HepG2 (cell line): ENCODE measurements around the gene RABGAP1. TPM values are rescaled to one million over a fixed set of nuclear protein-coding genes. Genes with fewer than 3 reads are reported as not detected.
A peak's percentile ranks its signal among the peaks of the same experiment; 100 is the strongest.

ENCODE experiments used
- CC2D1A ChIP-seq: sonication (generic); formaldehyde crosslinking; IDR thresholded peaks from 2 replicates; pipeline ENCODE4 v1.8.1; 2023; ENCODE audit warnings: mild to moderate bottlenecking, missing genetic modification reagents
- HIVEP1 ChIP-seq: sonication (generic); formaldehyde crosslinking; IDR thresholded peaks from 2 replicates; pipeline ENCODE4 v1.4.0; 2020; ENCODE audit warnings: mild to moderate bottlenecking, missing genetic modification reagents
- JUN ChIP-seq: sonication (generic); formaldehyde crosslinking; IDR thresholded peaks from 2 replicates; pipeline ENCODE4 v1.4.0; 2020; ENCODE audit warnings: mild to moderate bottlenecking, missing genetic modification reagents
- MAFF ChIP-seq: IDR thresholded peaks from 2 replicates; pipeline ENCODE4 v1.6.1; 2011; ENCODE audit warnings: low read depth, low read length, improper control_type of control experiment
- MEIS1 ChIP-seq: sonication (generic); formaldehyde crosslinking; IDR thresholded peaks from 2 replicates; pipeline ENCODE4 v1.9.0; 2021; ENCODE audit warnings: mild to moderate bottlenecking, missing genetic modification reagents, moderate library complexity, borderline replicate concordance
- RFXAP ChIP-seq: sonication (generic); formaldehyde crosslinking; IDR thresholded peaks from 2 replicates; pipeline ENCODE4 v1.4.0; 2020; ENCODE audit warnings: missing genetic modification reagents, borderline replicate concordance
- RNF2 ChIP-seq: fragments of 450-650 bp; conservative IDR thresholded peaks from 2 replicates; pipeline ENCODE4 v1.6.1; 2016; ENCODE audit warnings: low read depth
- TBL1XR1 ChIP-seq: fragments of 150-350 bp; IDR thresholded peaks from 2 replicates; pipeline ENCODE4 v1.6.1; 2014; ENCODE audit warnings: borderline replicate concordance, low read length; ENCODE audit not compliant: partially characterized antibody
- TCF7L2 ChIP-seq: IDR thresholded peaks from 2 replicates; pipeline ENCODE4 v1.6.1; 2011; ENCODE audit warnings: mild to moderate bottlenecking, low read depth, low read length, moderate library complexity
- ZNF160 ChIP-seq: sonication (generic); formaldehyde crosslinking; IDR thresholded peaks from 2 replicates; pipeline ENCODE4 v1.8.0; 2022; ENCODE audit warnings: mild to moderate bottlenecking, inconsistent platforms, missing genetic modification reagents
- ZNF333 ChIP-seq: sonication (generic); formaldehyde crosslinking; IDR thresholded peaks from 2 replicates; pipeline ENCODE4 v1.4.0; 2020; ENCODE audit warnings: mild to moderate bottlenecking, missing genetic modification reagents, borderline replicate concordance
- ZNF337 ChIP-seq: sonication (generic); formaldehyde crosslinking; IDR thresholded peaks from 2 replicates; pipeline ENCODE4 v1.5.1; 2020; ENCODE audit warnings: missing genetic modification reagents, low read depth, mild to moderate bottlenecking, borderline replicate concordance
- ZNF382 ChIP-seq: sonication (generic); formaldehyde crosslinking; IDR thresholded peaks from 2 replicates; pipeline ENCODE4 v1.5.0; 2020; ENCODE audit warnings: missing genetic modification reagents, mild to moderate bottlenecking, borderline replicate concordance
- ZNF441 ChIP-seq: sonication (generic); formaldehyde crosslinking; IDR thresholded peaks from 2 replicates; pipeline ENCODE4 v1.7.0; 2021; ENCODE audit warnings: missing genetic modification reagents, borderline replicate concordance
- ZNF747 ChIP-seq: sonication (generic); formaldehyde crosslinking; IDR thresholded peaks from 2 replicates; pipeline ENCODE4 v1.8.1; 2023; ENCODE audit warnings: missing genetic modification reagents, mild to moderate bottlenecking, borderline replicate concordance
- ZNF781 ChIP-seq: sonication (generic); formaldehyde crosslinking; IDR thresholded peaks from 2 replicates; pipeline ENCODE4 v1.5.1; 2020; ENCODE audit warnings: borderline replicate concordance, mild to moderate bottlenecking, missing genetic modification reagents; ENCODE audit errors: not compliant biosample characterization
- polyA plus RNA-seq, 8 experiments: library from polyadenylated mRNA; depleted of rRNA in 3 of 8; stranded (reverse) in 7 of 8; unstranded in 1 of 8; fragments of >200 nt; fragmentation: Illumina TruSeq in 4 of 8; extraction: Trizol in 4 of 8; gene quantifications; 2 replicates each; pipeline versions ENCODE4 v1.2.1 to v1.2.3, GENCODE V29; 2011 to 2016; ENCODE audit warnings: low read depth in 4 of 8, missing spikeins in 1 of 8, mixed read lengths in 1 of 8; ENCODE audit not compliant: insufficient read depth in 1 of 8
- total RNA-seq, 5 experiments: library from RNA; depleted of rRNA; stranded (reverse); fragments of >200 nt; fragmentation: Illumina TruSeq; extraction: Trizol; gene quantifications; 2 replicates each; pipeline ENCODE4 v1.2.3, GENCODE V29; 2016; ENCODE audit warnings: low read depth in 1 of 5
- TF ChIP-seq, protein P1 (sequence below): sonication (generic); formaldehyde crosslinking; IDR thresholded peaks from 2 replicates; pipeline ENCODE4 v1.4.0; 2020; ENCODE audit warnings: missing genetic modification reagents, borderline replicate concordance
- TF ChIP-seq, protein P2 (sequence below): sonication (generic); formaldehyde crosslinking; IDR thresholded peaks from 2 replicates; pipeline ENCODE4 v1.5.0; 2020; ENCODE audit warnings: missing genetic modification reagents
- TF ChIP-seq, protein P3 (sequence below): sonication (generic); formaldehyde crosslinking; IDR thresholded peaks from 2 replicates; pipeline ENCODE4 v1.4.0; 2020; ENCODE audit warnings: mild to moderate bottlenecking, missing genetic modification reagents
- TF ChIP-seq, protein P4 (sequence below), 2 experiments: sonication (generic) in 1 of 2; formaldehyde crosslinking in 1 of 2; IDR thresholded peaks; 2 replicates each; pipeline versions ENCODE4 v1.4.0 to v1.6.1; 2018 to 2020; ENCODE audit warnings: missing genetic modification reagents in 2 of 2, borderline replicate concordance in 1 of 2, low read depth in 1 of 2, mild to moderate bottlenecking in 1 of 2, missing biosample characterization in 1 of 2
- TF ChIP-seq, protein P5 (sequence below): IDR thresholded peaks from 2 replicates; pipeline ENCODE4 v1.6.1; 2016; ENCODE audit warnings: missing genetic modification reagents, missing compliant biosample characterization

The RABGAP1 gene
- total and polyA plus RNA-seq, 2 of the 13 experiments (the other 11 are each of a cell fraction or from before 2014, with no cell fraction given), result 19.1 to 19.3 TPM

DNA sequence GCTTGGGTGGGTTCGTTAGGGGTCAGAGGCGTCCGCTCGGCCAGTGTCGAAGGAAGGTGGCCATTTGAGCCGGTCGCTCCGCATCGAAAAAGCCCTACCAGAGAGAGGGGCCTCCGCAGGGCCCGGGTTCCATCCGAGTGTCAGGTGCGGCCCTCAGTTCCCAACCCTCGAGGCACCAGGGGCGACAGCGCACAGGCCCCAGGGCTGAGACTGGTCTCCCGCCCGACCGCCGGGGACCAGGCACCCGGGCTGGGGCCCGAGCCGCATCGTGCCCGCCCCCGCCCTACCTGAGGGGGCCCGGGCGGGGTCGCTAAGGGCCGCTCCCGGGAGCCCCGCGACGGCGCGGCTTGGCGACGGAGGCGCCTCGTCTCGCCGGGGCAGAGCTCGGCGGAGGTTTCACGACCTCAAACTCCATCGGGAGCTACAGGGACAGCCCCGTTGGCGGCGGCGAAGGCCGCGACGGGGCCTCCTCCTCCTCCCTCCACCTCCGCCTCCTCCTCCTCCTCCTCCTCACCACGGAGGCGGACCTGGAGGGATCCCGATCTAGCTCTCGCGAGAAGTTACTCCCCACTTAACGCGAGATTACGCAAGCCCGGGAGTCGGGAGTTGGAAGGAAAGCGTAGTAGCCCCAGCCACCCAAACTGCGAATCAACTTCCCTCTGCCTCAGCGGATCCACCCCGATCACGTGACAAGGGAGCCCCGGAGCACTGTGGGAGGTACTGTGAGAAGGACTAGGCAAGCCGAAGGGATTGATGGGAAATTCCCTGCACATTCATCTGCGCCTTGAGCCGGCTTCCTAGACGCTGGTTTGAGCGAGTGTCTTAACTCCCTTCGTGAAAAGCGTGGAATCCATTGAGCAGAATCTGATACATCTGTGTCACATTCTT lies 35.8 kb upstream of the RABGAP1 start, which contains the start of gene RC3H2 (continued):
- TF ChIP-seq RNF2 (no peak), ZNF441 (CRISPR knock-in tag) (no peak; the same call in 1 of the 2 replicates), JUN (CRISPR knock-in tag) (no peak), ZNF382 (no peak), TCF7L2 (no peak), ZNF781 (CRISPR knock-in tag) (no peak), TBL1XR1 (no peak), RFXAP (CRISPR knock-in tag) (no peak; the same call in 1 of the 2 replicates), CC2D1A (CRISPR knock-in tag) (no peak), ZNF337 (CRISPR knock-in tag) (no peak), ZNF160 (CRISPR knock-in tag) (peak; percentile 43; the same call in 1 of the 2 replicates), MEIS1 (CRISPR knock-in tag) (no peak), ZNF747 (CRISPR knock-in tag) (peak; percentile 82; the same call in 1 of the 2 replicates), MAFF (no peak), ZNF333 (CRISPR knock-in tag) (peak; percentile 43; the same call in 1 of the 2 replicates), HIVEP1 (CRISPR knock-in tag) (peak; percentile 46)
- TF ChIP-seq, protein P1, sequence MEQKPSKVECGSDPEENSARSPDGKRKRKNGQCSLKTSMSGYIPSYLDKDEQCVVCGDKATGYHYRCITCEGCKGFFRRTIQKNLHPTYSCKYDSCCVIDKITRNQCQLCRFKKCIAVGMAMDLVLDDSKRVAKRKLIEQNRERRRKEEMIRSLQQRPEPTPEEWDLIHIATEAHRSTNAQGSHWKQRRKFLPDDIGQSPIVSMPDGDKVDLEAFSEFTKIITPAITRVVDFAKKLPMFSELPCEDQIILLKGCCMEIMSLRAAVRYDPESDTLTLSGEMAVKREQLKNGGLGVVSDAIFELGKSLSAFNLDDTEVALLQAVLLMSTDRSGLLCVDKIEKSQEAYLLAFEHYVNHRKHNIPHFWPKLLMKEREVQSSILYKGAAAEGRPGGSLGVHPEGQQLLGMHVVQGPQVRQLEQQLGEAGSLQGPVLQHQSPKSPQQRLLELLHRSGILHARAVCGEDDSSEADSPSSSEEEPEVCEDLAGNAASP, result no peak; the same call in 1 of the 2 replicates
- TF ChIP-seq, protein P2, sequence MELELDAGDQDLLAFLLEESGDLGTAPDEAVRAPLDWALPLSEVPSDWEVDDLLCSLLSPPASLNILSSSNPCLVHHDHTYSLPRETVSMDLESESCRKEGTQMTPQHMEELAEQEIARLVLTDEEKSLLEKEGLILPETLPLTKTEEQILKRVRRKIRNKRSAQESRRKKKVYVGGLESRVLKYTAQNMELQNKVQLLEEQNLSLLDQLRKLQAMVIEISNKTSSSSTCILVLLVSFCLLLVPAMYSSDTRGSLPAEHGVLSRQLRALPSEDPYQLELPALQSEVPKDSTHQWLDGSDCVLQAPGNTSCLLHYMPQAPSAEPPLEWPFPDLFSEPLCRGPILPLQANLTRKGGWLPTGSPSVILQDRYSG (CRISPR knock-in tag), result no peak
- TF ChIP-seq, protein P3, sequence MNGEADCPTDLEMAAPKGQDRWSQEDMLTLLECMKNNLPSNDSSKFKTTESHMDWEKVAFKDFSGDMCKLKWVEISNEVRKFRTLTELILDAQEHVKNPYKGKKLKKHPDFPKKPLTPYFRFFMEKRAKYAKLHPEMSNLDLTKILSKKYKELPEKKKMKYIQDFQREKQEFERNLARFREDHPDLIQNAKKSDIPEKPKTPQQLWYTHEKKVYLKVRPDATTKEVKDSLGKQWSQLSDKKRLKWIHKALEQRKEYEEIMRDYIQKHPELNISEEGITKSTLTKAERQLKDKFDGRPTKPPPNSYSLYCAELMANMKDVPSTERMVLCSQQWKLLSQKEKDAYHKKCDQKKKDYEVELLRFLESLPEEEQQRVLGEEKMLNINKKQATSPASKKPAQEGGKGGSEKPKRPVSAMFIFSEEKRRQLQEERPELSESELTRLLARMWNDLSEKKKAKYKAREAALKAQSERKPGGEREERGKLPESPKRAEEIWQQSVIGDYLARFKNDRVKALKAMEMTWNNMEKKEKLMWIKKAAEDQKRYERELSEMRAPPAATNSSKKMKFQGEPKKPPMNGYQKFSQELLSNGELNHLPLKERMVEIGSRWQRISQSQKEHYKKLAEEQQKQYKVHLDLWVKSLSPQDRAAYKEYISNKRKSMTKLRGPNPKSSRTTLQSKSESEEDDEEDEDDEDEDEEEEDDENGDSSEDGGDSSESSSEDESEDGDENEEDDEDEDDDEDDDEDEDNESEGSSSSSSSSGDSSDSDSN (CRISPR knock-in tag), result peak; percentile 92; the same call in 1 of the 2 replicates
- TF ChIP-seq, protein P4, sequence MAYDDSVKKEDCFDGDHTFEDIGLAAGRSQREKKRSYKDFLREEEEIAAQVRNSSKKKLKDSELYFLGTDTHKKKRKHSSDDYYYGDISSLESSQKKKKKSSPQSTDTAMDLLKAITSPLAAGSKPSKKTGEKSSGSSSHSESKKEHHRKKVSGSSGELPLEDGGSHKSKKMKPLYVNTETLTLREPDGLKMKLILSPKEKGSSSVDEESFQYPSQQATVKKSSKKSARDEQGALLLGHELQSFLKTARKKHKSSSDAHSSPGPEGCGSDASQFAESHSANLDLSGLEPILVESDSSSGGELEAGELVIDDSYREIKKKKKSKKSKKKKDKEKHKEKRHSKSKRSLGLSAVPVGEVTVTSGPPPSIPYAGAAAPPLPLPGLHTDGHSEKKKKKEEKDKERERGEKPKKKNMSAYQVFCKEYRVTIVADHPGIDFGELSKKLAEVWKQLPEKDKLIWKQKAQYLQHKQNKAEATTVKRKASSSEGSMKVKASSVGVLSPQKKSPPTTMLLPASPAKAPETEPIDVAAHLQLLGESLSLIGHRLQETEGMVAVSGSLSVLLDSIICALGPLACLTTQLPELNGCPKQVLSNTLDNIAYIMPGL (CRISPR knock-in tag; IDR thresholded peaks at IDR 0.05; ENCODE audit: borderline replicate concordance in 1 of 2, low read depth in 1 of 2), result peak; percentile 19 to 57; a peak in 2 of 4 replicates
- TF ChIP-seq, protein P5, sequence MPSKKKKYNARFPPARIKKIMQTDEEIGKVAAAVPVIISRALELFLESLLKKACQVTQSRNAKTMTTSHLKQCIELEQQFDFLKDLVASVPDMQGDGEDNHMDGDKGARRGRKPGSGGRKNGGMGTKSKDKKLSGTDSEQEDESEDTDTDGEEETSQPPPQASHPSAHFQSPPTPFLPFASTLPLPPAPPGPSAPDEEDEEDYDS, result peak; percentile 81
